GM18873 (cell line): Measurements from ENCODE around the gene SYNE1.
"Not testable (repeated sequence)": the region's sequence is repeated elsewhere in the genome, so short reads cannot be mapped to it uniquely, and the experiment has no call there.

ENCODE experiments used
- ATAC-seq: cut with Tn5 transposase; IDR thresholded peaks from one replicate; pipeline ENCODE4 v1.9.1; 2021; ENCODE audit warnings: mild to moderate bottlenecking, moderate library complexity, moderate number of reproducible peaks; ENCODE audit not compliant: unreplicated experiment, low FRiP score

The SYNE1 gene

GRCh38 chr6:152087096-152087495, 550.1 kb downstream of the SYNE1 start:
- ATAC-seq = no peak

- no peak for ATAC-seq
Measured at GRCh38 chr6:152086223-152086873, 550.8 kb downstream of the SYNE1 start.

GRCh38 chr6:152085451-152085921, 551.7 kb downstream of the SYNE1 start:
- no peak for ATAC-seq

GRCh38 chr6:152078804-152079203, 558.4 kb downstream of the SYNE1 start:
- ATAC-seq = no peak

- no peak for ATAC-seq
Measured at GRCh38 chr6:152078001-152078400, 559.2 kb downstream of the SYNE1 start.

GRCh38 chr6:152076242-152076641, 560.9 kb downstream of the SYNE1 start:
- ATAC-seq = not testable (repeated sequence)

- ATAC-seq = no peak
Measured at GRCh38 chr6:152071843-152072242, 565.3 kb downstream of the SYNE1 start.
